Measurements from ENCODE around the gene BUB1B. TPM values are rescaled to one million over a fixed set of nuclear protein-coding genes. Genes with fewer than 3 reads are reported as not detected.
"Not testable (repeated sequence)": the region's sequence is repeated elsewhere in the genome, so short reads cannot be mapped to it uniquely, and the experiment has no call there.

BUB1B gene
- total RNA-seq, 4 donors from 2014 or later, result 4.1 to 22.3 (median 7.4) TPM

GRCh38 chr15:40163657-40164416, 3.0 kb downstream of the BUB1B start:
- no peak overlapping the region for H3K27ac ChIP-seq
- no peak for TF ChIP-seq POLR2A (IDR thresholded peaks at IDR 0.05)
- TF ChIP-seq, protein P1, sequence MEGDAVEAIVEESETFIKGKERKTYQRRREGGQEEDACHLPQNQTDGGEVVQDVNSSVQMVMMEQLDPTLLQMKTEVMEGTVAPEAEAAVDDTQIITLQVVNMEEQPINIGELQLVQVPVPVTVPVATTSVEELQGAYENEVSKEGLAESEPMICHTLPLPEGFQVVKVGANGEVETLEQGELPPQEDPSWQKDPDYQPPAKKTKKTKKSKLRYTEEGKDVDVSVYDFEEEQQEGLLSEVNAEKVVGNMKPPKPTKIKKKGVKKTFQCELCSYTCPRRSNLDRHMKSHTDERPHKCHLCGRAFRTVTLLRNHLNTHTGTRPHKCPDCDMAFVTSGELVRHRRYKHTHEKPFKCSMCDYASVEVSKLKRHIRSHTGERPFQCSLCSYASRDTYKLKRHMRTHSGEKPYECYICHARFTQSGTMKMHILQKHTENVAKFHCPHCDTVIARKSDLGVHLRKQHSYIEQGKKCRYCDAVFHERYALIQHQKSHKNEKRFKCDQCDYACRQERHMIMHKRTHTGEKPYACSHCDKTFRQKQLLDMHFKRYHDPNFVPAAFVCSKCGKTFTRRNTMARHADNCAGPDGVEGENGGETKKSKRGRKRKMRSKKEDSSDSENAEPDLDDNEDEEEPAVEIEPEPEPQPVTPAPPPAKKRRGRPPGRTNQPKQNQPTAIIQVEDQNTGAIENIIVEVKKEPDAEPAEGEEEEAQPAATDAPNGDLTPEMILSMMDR (IDR thresholded peaks at IDR 0.05), result no peak
- no peak for DNase-seq
- H3K36me3 ChIP-seq, result no peaks in the 10 kb centered on the region
- H3K27me3 ChIP-seq, result no peaks in the 10 kb centered on the region
- WGBS, 2 donors, result 72 to 86% methylated on average over 12 of the region's 12 CpGs
- intact Hi-C loops (cut with DNase I), result no loop called here
- H3K9me3 ChIP-seq, result no peaks in the 10 kb centered on the region
- peaks cover 7 to 25% (median 10%) of the 10 kb centered on the region in 3 donors for H3K4me1 ChIP-seq
- H3K4me3 ChIP-seq, result no peak overlapping the region

DNA sequence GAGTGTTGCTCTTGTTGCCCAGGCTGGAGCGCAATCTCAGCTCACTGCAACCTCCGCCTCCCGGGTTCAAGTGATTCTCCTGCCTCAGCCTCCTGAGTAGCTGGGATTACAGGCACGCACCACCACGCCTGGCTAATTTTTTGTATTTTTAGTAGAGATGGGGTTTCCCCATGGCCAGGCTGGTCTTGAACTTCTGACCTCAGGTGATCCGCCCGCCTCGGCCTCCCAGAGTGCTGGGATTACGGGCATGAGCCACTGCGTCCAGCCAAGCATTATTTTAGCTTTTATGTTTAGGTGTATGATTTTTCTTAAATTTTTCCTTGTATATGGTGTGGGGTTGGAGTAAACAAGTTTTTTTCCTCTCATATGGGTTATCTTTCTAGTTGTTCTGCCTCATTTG, 6.5 kb downstream of the BUB1B start:
- DNase-seq; H3K4me3 ChIP-seq; H3K27me3 ChIP-seq; H3K4me1 ChIP-seq; H3K9me3 ChIP-seq; H3K27ac ChIP-seq; intact Hi-C loops (cut with DNase I); H3K36me3 ChIP-seq: not testable (repeated sequence)
- 91 to 97% methylated on average over 7 to 10 of the region's 10 CpGs for WGBS, 2 donors

GRCh38 chr15:40175160-40175559, 14.3 kb downstream of the BUB1B start:
- TF ChIP-seq, protein P1 (IDR thresholded peaks at IDR 0.05), result no peak
- TF ChIP-seq POLR2A (IDR thresholded peaks at IDR 0.05), result no peak
- H3K36me3 ChIP-seq, result no peaks in the 10 kb centered on the region
- H3K27me3 ChIP-seq, result no peaks in the 10 kb centered on the region
- no peaks in the 10 kb centered on the region for H3K4me1 ChIP-seq
- intact Hi-C loops (cut with DNase I), result no loop called here
- H3K4me3 ChIP-seq, result no peak overlapping the region
- H3K27ac ChIP-seq, result no peak overlapping the region
- H3K9me3 ChIP-seq, result no peaks in the 10 kb centered on the region
- 75 to 82% methylated on average over 3 of the region's 3 CpGs for WGBS, 2 donors
- DNase-seq, result no peak

DNA sequence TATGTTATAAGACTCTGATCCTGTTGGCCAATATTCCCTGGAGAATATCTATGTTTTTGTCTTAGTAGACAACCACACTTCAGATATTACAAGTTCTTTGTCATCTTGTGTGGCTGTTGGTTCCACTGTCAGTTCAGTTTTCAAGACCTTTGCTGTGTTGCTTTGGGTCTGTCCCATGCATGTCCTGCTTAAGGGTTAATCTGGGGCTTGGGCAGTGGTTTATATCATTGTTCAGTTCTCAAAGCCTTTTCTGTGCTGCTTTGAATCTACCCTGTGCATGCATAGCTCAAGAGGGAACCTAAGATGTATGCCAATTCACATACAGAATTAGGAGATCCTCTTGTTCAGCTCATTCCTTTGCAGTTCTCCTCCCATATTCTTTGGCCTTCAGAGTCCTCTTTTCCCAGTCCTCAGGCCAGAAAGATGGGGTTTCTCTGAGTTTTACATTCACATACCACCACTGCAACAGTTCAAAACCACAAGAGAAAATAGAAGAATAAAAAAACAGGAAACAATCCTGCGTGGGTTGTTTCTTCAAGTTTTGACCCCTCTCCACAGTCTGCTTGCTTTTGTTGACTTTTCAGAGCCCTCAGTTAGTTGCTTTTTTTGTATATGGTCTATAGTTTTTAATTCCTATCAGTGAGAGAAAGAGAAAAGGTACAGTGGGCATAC, 21.6 kb downstream of the BUB1B start:
- Histone ChIP-seq H3K4me1 (no peaks in the 10 kb centered on the region), H3K9me3 (no peaks in the 10 kb centered on the region), H3K27ac (no peak overlapping the region), H3K4me3 (no peak overlapping the region), H3K36me3 (peaks cover 0 to 10% (median 0%) of the 10 kb centered on the region in 3 donors), H3K27me3 (no peaks in the 10 kb centered on the region)
- TF ChIP-seq, protein P1 (IDR thresholded peaks at IDR 0.05), result no peak
- TF ChIP-seq POLR2A (IDR thresholded peaks at IDR 0.05), result no peak
- no peak for DNase-seq
- 62 to 68% methylated on average over 1 of the region's 1 CpG for WGBS, 2 donors
- intact Hi-C loops (cut with DNase I), result no loop called here

DNA sequence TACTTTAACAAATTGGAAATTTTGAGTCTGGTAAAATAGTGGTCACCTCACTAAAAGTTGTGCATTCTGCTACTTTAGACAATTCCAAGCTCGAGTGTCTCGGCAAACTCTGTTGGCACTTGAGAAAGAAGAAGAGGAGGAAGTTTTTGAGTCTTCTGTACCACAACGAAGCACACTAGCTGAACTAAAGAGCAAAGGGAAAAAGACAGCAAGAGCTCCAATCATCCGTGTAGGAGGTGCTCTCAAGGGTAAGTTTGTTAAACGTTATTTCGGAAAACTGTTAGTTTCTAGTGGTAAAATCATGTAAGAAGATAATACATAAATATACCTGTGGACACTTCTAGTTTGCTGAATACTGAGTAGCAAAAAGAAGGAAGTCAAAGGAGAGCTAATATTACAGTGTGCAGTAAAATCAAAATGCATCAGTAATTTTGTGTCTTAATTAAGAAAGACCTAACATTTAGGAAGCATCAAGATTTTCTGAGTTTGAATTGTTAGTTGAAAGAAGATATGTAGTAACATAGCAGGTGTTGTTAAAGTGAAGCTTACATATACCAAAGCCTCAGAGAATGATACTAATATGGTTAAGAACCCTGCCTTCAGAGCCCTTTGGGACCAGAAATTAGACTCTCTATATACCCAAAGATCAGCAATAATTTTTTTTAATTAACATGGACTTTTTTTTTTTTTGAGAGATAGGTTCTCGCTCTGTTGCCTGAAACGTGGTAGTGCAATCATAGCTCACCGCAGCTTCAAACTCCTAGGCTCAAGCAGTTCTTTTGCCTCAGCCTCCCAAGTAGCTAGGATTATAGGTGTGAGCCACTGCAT, 23.0 kb downstream of the BUB1B start:
- Histone ChIP-seq H3K4me3 (no peak overlapping the region), H3K27me3 (no peaks in the 10 kb centered on the region), H3K36me3 (peaks cover 0 to 10% (median 0%) of the 10 kb centered on the region in 3 donors), H3K27ac (no peak overlapping the region), H3K4me1 (no peaks in the 10 kb centered on the region), H3K9me3 (no peaks in the 10 kb centered on the region)
- no peak for DNase-seq
- intact Hi-C loops (cut with DNase I), result no loop called here
- WGBS, 2 donors, result 77 to 81% methylated on average over 9 of the region's 9 CpGs
- TF ChIP-seq, protein P1 (IDR thresholded peaks at IDR 0.05), result no peak
- no peak for TF ChIP-seq POLR2A (IDR thresholded peaks at IDR 0.05)
